ENCODE measurements around the gene USP17L26.
"Not testable (repeated sequence)": the region's sequence is repeated elsewhere in the genome, so short reads cannot be mapped to it uniquely, and the experiment has no call there.

USP17L26 gene, protein sequence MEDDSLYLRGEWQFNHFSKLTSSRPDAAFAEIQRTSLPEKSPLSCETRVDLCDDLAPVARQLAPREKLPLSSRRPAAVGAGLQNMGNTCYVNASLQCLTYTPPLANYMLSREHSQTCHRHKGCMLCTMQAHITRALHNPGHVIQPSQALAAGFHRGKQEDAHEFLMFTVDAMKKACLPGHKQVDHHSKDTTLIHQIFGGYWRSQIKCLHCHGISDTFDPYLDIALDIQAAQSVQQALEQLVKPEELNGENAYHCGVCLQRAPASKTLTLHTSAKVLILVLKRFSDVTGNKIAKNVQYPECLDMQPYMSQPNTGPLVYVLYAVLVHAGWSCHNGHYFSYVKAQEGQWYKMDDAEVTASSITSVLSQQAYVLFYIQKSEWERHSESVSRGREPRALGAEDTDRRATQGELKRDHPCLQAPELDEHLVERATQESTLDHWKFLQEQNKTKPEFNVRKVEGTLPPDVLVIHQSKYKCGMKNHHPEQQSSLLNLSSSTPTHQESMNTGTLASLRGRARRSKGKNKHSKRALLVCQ

DNA sequence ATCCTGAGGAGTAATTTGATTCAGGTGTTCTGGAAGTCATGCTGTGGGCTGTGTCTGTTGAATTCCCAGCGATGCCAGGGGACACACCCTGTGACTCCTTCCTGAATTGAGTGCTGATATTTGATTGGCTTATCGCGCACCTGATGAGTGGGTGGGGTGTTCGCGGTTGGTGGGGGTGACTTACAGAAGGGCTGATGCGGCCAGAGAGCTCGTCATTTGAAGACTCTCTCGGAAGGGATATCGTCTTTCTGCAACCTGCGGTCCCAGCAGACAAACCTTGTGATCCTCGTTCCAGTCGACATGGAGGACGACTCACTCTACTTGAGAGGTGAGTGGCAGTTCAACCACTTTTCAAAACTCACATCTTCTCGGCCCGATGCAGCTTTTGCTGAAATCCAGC is at the start of gene USP17L26:
USP17L26 (plus strand) TSS at position 301 of the 400 bp plus-strand sequence; CDS start at position 301, 0 bp downstream.
- not testable (repeated sequence) for DNase-seq

DNA sequence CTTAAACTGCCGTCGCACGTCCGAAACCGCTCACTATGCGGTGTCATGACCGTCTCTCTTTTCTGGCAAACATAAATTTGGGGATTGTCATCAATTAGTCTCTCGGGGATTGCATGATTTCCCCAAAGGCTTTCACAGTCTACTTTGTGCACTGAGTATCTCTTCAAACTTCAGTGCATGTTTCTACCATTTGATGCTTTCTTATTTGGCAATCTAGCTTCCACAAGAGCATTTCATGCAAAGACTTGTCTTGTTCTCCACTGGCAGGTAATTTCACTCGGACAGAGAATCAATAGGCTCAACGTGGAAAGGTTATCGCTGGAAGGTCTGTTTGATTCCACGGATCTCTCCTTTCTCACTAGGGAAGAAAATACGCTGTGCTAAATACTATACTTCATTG is 10.3 kb upstream of the USP17L26 start:
- peak; percentile 10 for DNase-seq

GRCh38 chr4:9324865-9325264 is 9.6 kb upstream of the USP17L26 start, which contains the start of gene USP17L24:
USP17L24 (plus strand) TSS chr4:9325165; CDS start chr4:9325165, 0 bp downstream.
- DNase-seq, result not testable (repeated sequence)

- not testable (repeated sequence) for DNase-seq
These were observed 4.8 kb upstream of the USP17L26 start, which contains the start of gene USP17L25 for GRCh38 chr4:9329611-9330010. USP17L25 (plus strand) TSS chr4:9329911; CDS start chr4:9329911, 0 bp downstream.

- DNase-seq, result not testable (repeated sequence)
These were observed 4.6 kb downstream of the USP17L26 start, which contains the start of gene USP17L5 for GRCh38 chr4:9339103-9339502. USP17L5 (plus strand) TSS chr4:9339403; CDS start chr4:9339403, 0 bp downstream.

GRCh38 chr4:9343848-9344247 is 9.4 kb downstream of the USP17L26 start, which contains the start of gene USP17L27:
USP17L27 (plus strand) TSS chr4:9344148; CDS start chr4:9344148, 0 bp downstream.
- not testable (repeated sequence) for DNase-seq

DNA sequence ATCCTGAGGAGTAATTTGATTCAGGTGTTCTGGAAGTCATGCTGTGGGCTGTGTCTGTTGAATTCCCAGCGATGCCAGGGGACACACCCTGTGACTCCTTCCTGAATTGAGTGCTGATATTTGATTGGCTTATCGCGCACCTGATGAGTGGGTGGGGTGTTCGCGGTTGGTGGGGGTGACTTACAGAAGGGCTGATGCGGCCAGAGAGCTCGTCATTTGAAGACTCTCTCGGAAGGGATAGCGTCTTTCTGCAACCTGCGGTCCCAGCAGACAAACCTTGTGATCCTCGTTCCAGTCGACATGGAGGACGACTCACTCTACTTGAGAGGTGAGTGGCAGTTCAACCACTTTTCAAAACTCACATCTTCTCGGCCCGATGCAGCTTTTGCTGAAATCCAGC is 14.1 kb downstream of the USP17L26 start, which contains the start of gene USP17L28:
USP17L28 (plus strand) TSS at position 301 of the 400 bp plus-strand sequence; CDS start at position 301, 0 bp downstream.
- not testable (repeated sequence) for DNase-seq

DNA sequence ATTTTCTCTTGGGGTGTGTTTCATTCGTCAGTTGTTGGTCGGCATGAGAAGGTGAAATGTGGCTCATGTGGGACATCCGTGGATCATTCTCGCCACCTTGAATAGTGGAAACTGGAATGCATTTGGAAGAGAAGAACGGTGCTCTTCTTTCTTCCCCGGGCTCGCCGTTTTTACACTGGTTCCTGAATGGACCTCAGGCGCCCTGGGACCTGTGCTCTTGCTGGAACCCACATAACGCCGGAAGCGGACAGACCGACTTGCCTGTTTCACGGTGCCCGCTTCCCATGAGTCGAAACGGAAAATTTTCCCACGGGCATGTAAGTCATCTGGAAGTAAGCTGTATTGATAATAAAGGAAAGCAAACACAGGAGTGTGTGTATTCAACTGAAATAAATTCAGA is 16.4 kb downstream of the USP17L26 start:
- DNase-seq, result not testable (repeated sequence)

DNA sequence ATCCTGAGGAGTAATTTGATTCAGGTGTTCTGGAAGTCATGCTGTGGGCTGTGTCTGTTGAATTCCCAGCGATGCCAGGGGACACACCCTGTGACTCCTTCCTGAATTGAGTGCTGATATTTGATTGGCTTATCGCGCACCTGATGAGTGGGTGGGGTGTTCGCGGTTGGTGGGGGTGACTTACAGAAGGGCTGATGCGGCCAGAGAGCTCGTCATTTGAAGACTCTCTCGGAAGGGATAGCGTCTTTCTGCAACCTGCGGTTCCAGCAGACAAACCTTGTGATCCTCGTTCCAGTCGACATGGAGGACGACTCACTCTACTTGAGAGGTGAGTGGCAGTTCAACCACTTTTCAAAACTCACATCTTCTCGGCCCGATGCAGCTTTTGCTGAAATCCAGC is 18.9 kb downstream of the USP17L26 start, which contains the start of gene USP17L29:
USP17L29 (plus strand) TSS at position 301 of the 400 bp plus-strand sequence; CDS start at position 301, 0 bp downstream.
- not testable (repeated sequence) for DNase-seq

DNA sequence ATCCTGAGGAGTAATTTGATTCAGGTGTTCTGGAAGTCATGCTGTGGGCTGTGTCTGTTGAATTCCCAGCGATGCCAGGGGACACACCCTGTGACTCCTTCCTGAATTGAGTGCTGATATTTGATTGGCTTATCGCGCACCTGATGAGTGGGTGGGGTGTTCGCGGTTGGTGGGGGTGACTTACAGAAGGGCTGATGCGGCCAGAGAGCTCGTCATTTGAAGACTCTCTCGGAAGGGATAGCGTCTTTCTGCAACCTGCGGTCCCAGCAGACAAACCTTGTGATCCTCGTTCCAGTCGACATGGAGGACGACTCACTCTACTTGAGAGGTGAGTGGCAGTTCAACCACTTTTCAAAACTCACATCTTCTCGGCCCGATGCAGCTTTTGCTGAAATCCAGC is 28.4 kb downstream of the USP17L26 start, which contains the start of gene USP17L30:
USP17L30 (plus strand) TSS at position 301 of the 400 bp plus-strand sequence; CDS start at position 301, 0 bp downstream.
- DNase-seq, result not testable (repeated sequence)

GRCh38 chr4:9379881-9380280 is 45.4 kb downstream of the USP17L26 start:
- not testable (repeated sequence) for DNase-seq

DNA sequence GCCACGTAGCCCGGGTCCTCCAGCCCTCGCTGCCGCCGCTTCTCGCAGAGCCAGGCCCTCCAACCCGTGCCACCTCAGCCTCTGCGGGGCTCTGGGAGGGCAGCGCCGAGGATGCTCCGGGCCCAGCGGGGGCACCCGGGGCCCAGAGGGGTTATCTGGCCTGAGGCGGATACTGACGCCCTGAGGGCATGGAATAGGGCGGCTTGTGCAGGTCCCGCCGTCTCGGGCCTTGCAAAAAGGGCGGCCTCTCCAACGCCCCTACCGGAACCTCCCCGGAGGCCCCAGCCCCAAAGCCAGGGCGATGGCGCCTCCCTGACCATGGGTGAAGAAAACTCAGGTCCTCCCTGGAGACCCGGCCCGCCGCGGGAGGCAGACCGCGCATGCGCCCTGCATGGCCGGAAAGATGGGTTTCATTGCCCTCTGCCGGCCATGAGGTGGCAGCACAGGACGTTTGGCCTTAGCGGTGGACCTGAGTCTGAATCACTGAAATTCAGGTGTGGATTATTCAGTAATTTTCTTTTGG is 46.6 kb downstream of the USP17L26 start:
- peak; percentile 74 for DNase-seq

DNA sequence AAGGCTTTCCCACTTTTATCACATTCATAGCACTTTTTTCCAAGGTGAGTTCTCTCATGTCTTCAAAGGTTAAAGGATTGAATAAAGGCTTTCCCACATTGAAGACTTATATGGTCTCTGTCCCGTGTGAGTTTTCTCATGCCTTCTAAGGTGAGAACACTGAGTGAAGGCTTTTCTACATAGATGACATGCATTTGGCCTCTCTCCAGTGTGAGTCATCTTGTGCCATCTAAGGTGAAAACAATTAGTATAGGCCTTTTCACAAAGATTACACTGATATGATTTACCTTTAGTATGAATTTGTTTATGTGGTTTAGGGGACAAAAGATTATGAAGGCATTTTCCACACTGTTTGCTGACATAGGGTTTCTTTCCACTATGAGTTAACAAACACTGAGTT is 49.7 kb downstream of the USP17L26 start:
- no peak for DNase-seq

Measured in activated CD4-positive, alpha-beta T cell treated with anti-CD3 and anti-CD28 coated beads, Interleukin-2, Interleukin-6, amounts not matched to agents 100 ng/mL and 50 ng/mL, durations not matched to agents 16 hours and 8 hours (primary cell).